GM12878 (cell line): ENCODE results near the gene PDE10A. TPM values are rescaled to one million over a fixed set of nuclear protein-coding genes. Genes with fewer than 3 reads are reported as not detected.

Source experiments
- ATAC-seq: fragments of 200-7000 bp; cut with Tn5 transposase; 3 replicates; pipeline ENCODE4 v1.9.1; 2020; ENCODE audit warnings: mild to moderate bottlenecking, moderate library complexity
- BruUV-seq: library from RNA; stranded (reverse); fragments of 400-500 nt; replicated peaks from 2 replicates; lab custom pipeline; 2021; lab: Mats Ljungman, UMichigan
- CTCF ChIA-PET: fragments of 300-600 bp; sonication (Branson Sonifier 250); formaldehyde crosslinking; extraction: SDS; loops from one replicate; lab custom pipeline; 2021; ENCODE audit warnings: inconsistent platforms; lab: Yijun Ruan, JAX
- POLR2A ChIA-PET: fragments of 350-600 bp; formaldehyde crosslinking; extraction: SDS; loops from one replicate; lab custom pipeline; 2021; ENCODE audit warnings: inconsistent platforms; lab: Charles Lee
- RAD21 ChIA-PET: fragments of 300-600 bp; sonication (Branson Sonifier 250); formaldehyde crosslinking; loops from one replicate; lab custom pipeline; 2023; ENCODE audit warnings: antibody characterized with exemption; ENCODE audit not compliant: unreplicated experiment; lab: Charles Lee
- SMC1A ChIA-PET: fragments of 300-600 bp; sonication (Branson Sonifier 250); formaldehyde crosslinking; loops from one replicate; lab custom pipeline; 2023; ENCODE audit not compliant: unreplicated experiment, uncharacterized antibody; lab: Charles Lee
- DNase-seq: peaks from one replicate; pipeline ENCODE4 v3.0.0-alpha.2; 2011; ENCODE audit warnings: low read depth, low spot score
- FAIRE-seq: peaks from 3 replicates; lab custom pipeline; 2011; peaks lifted over from hg19 to GRCh38; lab: Jason Lieb, UNC
- H2AFZ ChIP-seq: 2 replicates; pipeline ENCODE4 v1.6.0; 2011; ENCODE audit warnings: low read depth, low read length, control low read depth; ENCODE audit not compliant: control insufficient read depth
- H3K27ac ChIP-seq: 2 replicates; pipeline ENCODE4 v1.5.1; 2011; ENCODE audit warnings: control low read depth; ENCODE audit not compliant: control insufficient read depth, insufficient read depth
- H3K27me3 ChIP-seq, 2 experiments: replicated peaks in 1 of 2; 2 replicates each; pipeline versions ENCODE4 v1.6.0 to v1.6.1; 2011; ENCODE audit warnings: low read length in 1 of 2; ENCODE audit not compliant: control insufficient read depth in 2 of 2, insufficient read depth in 2 of 2
- H3K36me3 ChIP-seq, 2 experiments: 2 replicates each; pipeline ENCODE4 v1.5.1; 2011; ENCODE audit warnings: low read length in 1 of 2; ENCODE audit not compliant: control insufficient read depth in 2 of 2, insufficient read depth in 2 of 2
- H3K4me1 ChIP-seq: 2 replicates; pipeline ENCODE4 v1.6.1; 2011; ENCODE audit warnings: mild to moderate bottlenecking, low read length, moderate library complexity, mixed read lengths; ENCODE audit not compliant: control insufficient read depth, insufficient read depth
- H3K4me2 ChIP-seq: 2 replicates; pipeline ENCODE4 v1.6.0; 2011; ENCODE audit warnings: control low read depth; ENCODE audit not compliant: control insufficient read depth, insufficient read depth
- H3K4me3 ChIP-seq: fragments of 200-600 bp; sonication (generic); 2 replicates; pipeline ENCODE4 v1.5.1; 2016
- H3K79me2 ChIP-seq: 2 replicates; pipeline ENCODE4 v1.6.0; 2011; ENCODE audit warnings: low read length; ENCODE audit not compliant: control insufficient read depth, insufficient read depth
- H3K9ac ChIP-seq: 2 replicates; pipeline ENCODE4 v1.8.0; 2011; ENCODE audit warnings: low read length, control low read depth, mixed read lengths; ENCODE audit not compliant: control insufficient read depth, insufficient read depth
- H3K9me3 ChIP-seq: replicated peaks from 3 replicates; pipeline ENCODE4 v1.5.1; 2011; ENCODE audit warnings: mild to moderate bottlenecking, low read length; ENCODE audit not compliant: control insufficient read depth, insufficient read depth
- H4K20me1 ChIP-seq: 2 replicates; pipeline ENCODE4 v1.6.0; 2011; ENCODE audit not compliant: control insufficient read depth, insufficient read depth
- ASH2L ChIP-seq: fragments of 300-600, 200-600 bp; sonication (generic); IDR thresholded peaks from 2 replicates; pipeline ENCODE4 v1.6.1; 2017; ENCODE audit warnings: low read depth, mild to moderate bottlenecking, borderline replicate concordance
- BCL11A ChIP-seq: IDR thresholded peaks from 2 replicates; pipeline ENCODE4 v1.6.1; 2011; ENCODE audit warnings: low read depth, low read length
- BHLHE40 ChIP-seq, 2 experiments: fragments of 450-650 bp in 1 of 2; IDR thresholded peaks; 2 replicates each; pipeline ENCODE4 v1.6.1; 2011 to 2017; ENCODE audit warnings: low read depth in 2 of 2, borderline replicate concordance in 1 of 2, improper control_type of control experiment in 1 of 2, low read length in 1 of 2, mild to moderate bottlenecking in 1 of 2
- CTCF ChIP-seq, 3 experiments: IDR thresholded peaks in 2 of 3; conservative IDR thresholded peaks in 1 of 3; 2 replicates each; pipeline ENCODE4 v1.5.1; 2011; ENCODE audit warnings: low read depth in 3 of 3, low read length in 3 of 3, mild to moderate bottlenecking in 3 of 3, control low read depth in 2 of 3, moderate library complexity in 2 of 3, inconsistent platforms in 1 of 3, mixed read lengths in 1 of 3; ENCODE audit not compliant: control insufficient read depth in 2 of 3, insufficient read depth in 1 of 3; ENCODE audit errors: extremely low read depth in 1 of 3
- EED ChIP-seq: sonication (generic); IDR thresholded peaks from 2 replicates; pipeline ENCODE4 v1.6.1; 2016; ENCODE audit warnings: antibody characterized with exemption, low read depth
- HSF1 ChIP-seq: fragments of 150-350 bp; IDR thresholded peaks from 2 replicates; pipeline ENCODE4 v1.6.1; 2014; ENCODE audit warnings: mild to moderate bottlenecking, low read depth, low read length
- IRF3 ChIP-seq: fragments of 450-650 bp; IDR thresholded peaks from 2 replicates; pipeline ENCODE4 v1.6.1; 2014; ENCODE audit warnings: mild to moderate bottlenecking
- MYB ChIP-seq: fragments of 150-350 bp; IDR thresholded peaks from 2 replicates; pipeline ENCODE4 v1.6.1; 2014; ENCODE audit warnings: mild to moderate bottlenecking, low read depth, low read length, borderline replicate concordance
- POLR2AphosphoS2 ChIP-seq: IDR thresholded peaks from 2 replicates; pipeline ENCODE4 v1.6.1; 2011; ENCODE audit warnings: low read depth, mild to moderate bottlenecking, low read length, improper control_type of control experiment, moderate library complexity
- RUNX3 ChIP-seq: IDR thresholded peaks from 2 replicates; pipeline ENCODE4 v1.6.1; 2012; ENCODE audit warnings: low read length, inconsistent platforms
- SIX5 ChIP-seq: IDR thresholded peaks from 2 replicates; pipeline ENCODE4 v1.6.1; 2011; ENCODE audit warnings: mild to moderate bottlenecking, low read depth, low read length, moderate library complexity; ENCODE audit not compliant: severe bottlenecking
- STAT3 ChIP-seq: IDR thresholded peaks from 2 replicates; pipeline ENCODE4 v1.6.1; 2011; ENCODE audit warnings: low read depth, low read length, improper control_type of control experiment
- TCF3 ChIP-seq: IDR thresholded peaks from 2 replicates; pipeline ENCODE4 v1.6.1; 2012; ENCODE audit warnings: low read depth, mild to moderate bottlenecking, low read length, borderline replicate concordance; ENCODE audit not compliant: insufficient read depth
- TCF7 ChIP-seq: IDR thresholded peaks from 2 replicates; pipeline ENCODE4 v1.6.1; 2014; ENCODE audit warnings: antibody characterized with exemption, borderline replicate concordance
- USF1 ChIP-seq: IDR thresholded peaks from 2 replicates; pipeline ENCODE4 v1.6.1; 2011; ENCODE audit warnings: borderline replicate concordance, low read depth, mild to moderate bottlenecking, moderate library complexity, mixed read lengths, low read length; ENCODE audit not compliant: insufficient read depth; ENCODE audit errors: extremely low read length
- ZBTB4 ChIP-seq: fragments of 450-650 bp; formaldehyde crosslinking; IDR thresholded peaks from 2 replicates; pipeline ENCODE4 v1.4.0; 2022; ENCODE audit warnings: mild to moderate bottlenecking, moderate library complexity
- WGBS: methylation state at CpG from one replicate; pipeline ENCODE4 v1.1.6; 2016; ENCODE audit warnings: low lambda C conversion rate; ENCODE audit not compliant: insufficient replicate concordance, insufficient coverage; ENCODE audit errors: missing lambda C conversion rate; 5-methylcytosine and 5-hydroxymethylcytosine counted together
- in situ Hi-C: fragments of 300-500 bp; cut with MboI; formaldehyde crosslinking; loops from 9 replicates; pipeline ENCODE4 v1.14.3; 2018; ENCODE audit warnings: mixed read lengths
- intact Hi-C: fragments of 100-400 bp; cut with micrococcal nuclease; formaldehyde crosslinking; loops from one replicate; pipeline ENCODE4 v1.14.2; 2022; ENCODE audit not compliant: unreplicated experiment
- polyA plus RNA-seq, 11 experiments: library from polyadenylated mRNA; depleted of rRNA in 4 of 11; unstranded in 6 of 11; stranded (reverse) in 5 of 11; fragments of >200 nt; fragmentation: Nextera tagmentation in 4 of 11; fragmentation: Illumina TruSeq in 1 of 11; extraction: Ambion mirVana in 4 of 11; extraction: Trizol in 1 of 11; gene quantifications; 1 replicate in 1 of 11; 2 replicates in 10 of 11; pipeline versions ENCODE4 v1.2.1 to v1.2.3, GENCODE V29; 2011 to 2016; ENCODE audit warnings: inconsistent platforms in 2 of 11, missing spikeins in 2 of 11, low read depth in 1 of 11
- total RNA-seq, 4 experiments: library from RNA; depleted of rRNA in 3 of 4; stranded (reverse); fragments of >200 nt in 3 of 4; fragmentation: Illumina TruSeq in 1 of 4; extraction: Trizol in 1 of 4; gene quantifications; 2 replicates each; pipeline versions ENCODE4 v1.2.1 to v1.2.3, GENCODE V29; 2013 to 2021

Gene PDE10A
- total and polyA plus RNA-seq, 10 of the 15 experiments (the other 5 are each of a cell fraction or from before 2014, with no cell fraction given): under 0.01 to 1.3 (median 0.03) TPM; not detected in 2

GRCh38 chr6:165684333-165684732 is 21.3 kb upstream of the PDE10A start:
- H3K4me1 ChIP-seq: no peaks in the 10 kb centered on the region
- ChIA-PET SMC1A (no interaction called here), POLR2A (no interaction called here), CTCF (no interaction called here), RAD21 (no interaction called here)
- no peaks in the 10 kb centered on the region for H3K36me3 ChIP-seq
- BruUV-seq: no TSS peak
- FAIRE-seq (no peak), DNase-seq (no peak), ATAC-seq (no peak)
- no peaks in the 10 kb centered on the region for H3K9me3 ChIP-seq
- 45% methylated on average over 10 of the region's 10 CpGs for WGBS
- H3K79me2 ChIP-seq: no peaks in the 10 kb centered on the region
- intact Hi-C loops (no loop called here), in situ Hi-C loops (no loop called here)
- no peak overlapping the region for H3K4me2 ChIP-seq
- no peak overlapping the region for H3K9ac ChIP-seq
- no peak overlapping the region for H2AFZ ChIP-seq
- no peaks in the 10 kb centered on the region for H3K27me3 ChIP-seq
- no peak overlapping the region for H3K27ac ChIP-seq
- H3K4me3 ChIP-seq: no peak overlapping the region
- no peaks in the 10 kb centered on the region for H4K20me1 ChIP-seq
- no peak for TF ChIP-seq BCL11A
- no peak for TF ChIP-seq ASH2L
- no peak for TF ChIP-seq STAT3
- TF ChIP-seq TCF7: no peak
- no peak for TF ChIP-seq CTCF (IDR thresholded peaks at IDR 0.05 in 2 of 3, conservative IDR thresholded peaks at IDR 0.05 in 1 of 3; ENCODE audit: control insufficient read depth in 2 of 3, extremely low read depth in 1 of 3, insufficient read depth in 1 of 3, low read depth in 3 of 3, low read length in 3 of 3)
- no peak for TF ChIP-seq USF1
- no peak for TF ChIP-seq EED
- no peak for TF ChIP-seq HSF1
- no peak for TF ChIP-seq IRF3
- no peak for TF ChIP-seq RUNX3
- TF ChIP-seq ZBTB4: no peak
- TF ChIP-seq BHLHE40 (IDR thresholded peaks at IDR 0.05; ENCODE audit: borderline replicate concordance in 1 of 2, low read depth in 2 of 2, low read length in 1 of 2): no peak
- TF ChIP-seq POLR2AphosphoS2: no peak
- no peak for TF ChIP-seq MYB
- TF ChIP-seq TCF3: no peak
- no peak for TF ChIP-seq SIX5
